ENCODE results near the gene PCGF2.

The PCGF2 gene

DNA sequence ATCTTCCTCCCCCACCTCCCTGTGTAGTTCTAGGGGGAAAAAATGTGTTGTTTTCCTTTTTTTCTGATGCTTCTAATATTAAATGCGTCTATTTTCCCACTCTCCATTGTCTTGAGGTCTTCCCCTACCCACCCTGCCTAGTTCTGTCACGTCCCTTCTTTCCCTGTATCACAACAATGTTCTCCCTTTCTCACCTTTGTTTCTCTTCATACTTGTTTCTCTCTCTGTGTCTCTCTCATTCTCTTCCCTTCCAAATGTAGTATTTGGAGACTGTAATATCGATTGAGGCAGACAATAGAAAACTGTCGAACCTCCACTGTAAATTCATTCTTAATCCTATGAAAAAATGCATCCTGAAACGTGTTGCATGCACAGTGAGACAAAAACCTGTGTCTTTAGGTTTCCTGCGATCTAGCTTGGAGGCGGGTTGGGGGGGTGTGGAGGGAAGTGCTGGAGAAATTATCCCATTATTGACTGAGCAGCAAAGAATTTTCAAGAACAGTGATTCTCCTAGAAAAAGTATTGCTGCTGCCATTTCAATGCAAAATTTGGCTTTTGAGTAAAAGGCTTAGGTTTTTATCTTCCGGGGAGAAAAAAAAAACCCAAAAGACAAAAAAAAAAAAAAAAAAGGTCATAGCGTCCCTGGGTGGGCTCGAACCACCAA is 3.1 kb upstream of the PCGF2 start:
- no peak for DNase-seq (ENCODE audit: low read depth in 2 of 2)

- DNase-seq (ENCODE audit: low read depth in 2 of 2), result no peak
Observed at GRCh38 chr17:38750312-38751121, 2.4 kb upstream of the PCGF2 start.

DNA sequence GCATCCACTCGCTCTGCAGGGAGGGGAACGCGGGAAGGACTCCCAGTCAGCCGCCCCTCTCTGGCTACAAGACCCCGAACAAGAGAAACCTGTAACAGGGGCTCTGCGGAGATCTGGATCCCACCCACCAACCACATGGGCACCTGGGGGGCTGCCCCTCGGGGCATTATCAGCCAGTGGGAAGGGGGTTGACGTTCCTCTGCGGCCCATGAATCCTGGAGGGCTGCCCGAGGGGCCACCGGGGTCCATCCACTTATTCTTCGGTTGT is 1.8 kb upstream of the PCGF2 start:
- DNase-seq (ENCODE audit: low read depth in 2 of 2), result no peak

- DNase-seq (ENCODE audit: low read depth in 2 of 2), result no peak
Observed at GRCh38 chr17:38749223-38750043, 1.3 kb upstream of the PCGF2 start.

- no peak for DNase-seq (ENCODE audit: low read depth in 2 of 2)
Observed at GRCh38 chr17:38748892-38749222, 721 bp upstream of the PCGF2 start.

DNA sequence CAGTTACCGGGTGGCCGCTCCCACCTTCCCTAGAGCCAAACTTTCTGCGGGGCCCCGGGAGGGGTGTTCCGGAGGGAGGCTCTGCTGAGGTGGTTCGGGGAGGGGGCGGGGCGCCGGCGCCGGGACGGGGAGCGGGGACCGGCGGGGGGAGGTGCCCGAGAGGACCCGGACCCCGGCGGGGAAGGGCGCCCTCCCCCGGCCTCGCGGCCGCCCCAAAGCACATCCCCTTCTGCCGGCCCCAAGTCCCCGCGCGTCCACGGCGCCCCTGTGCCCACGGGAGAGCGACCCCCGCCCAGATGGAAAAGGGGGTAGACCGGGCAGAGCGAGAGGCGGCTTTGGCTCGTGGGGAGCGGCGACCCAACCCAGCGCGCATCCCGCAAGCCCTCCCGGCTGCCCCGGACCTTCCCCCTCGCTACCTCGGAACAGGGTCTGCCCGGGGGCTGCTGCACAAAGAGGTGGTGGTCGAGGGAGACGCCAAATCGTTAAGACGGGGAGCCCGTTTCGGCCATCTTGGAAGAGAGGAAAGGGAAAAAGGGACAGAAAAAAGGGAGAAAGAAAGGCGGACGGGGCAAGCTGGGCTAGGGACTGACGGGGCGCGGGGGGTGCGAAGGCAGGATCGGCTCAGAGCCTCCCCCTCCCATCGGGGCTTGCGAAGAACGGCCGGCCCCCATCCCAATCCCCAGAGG is 530 bp downstream of the PCGF2 start:
- DNase-seq (ENCODE audit: low read depth in 2 of 2), result no peak

- no peak for DNase-seq (ENCODE audit: low read depth in 2 of 2)
Observed at GRCh38 chr17:38746849-38747462, 1.2 kb downstream of the PCGF2 start.

DNA sequence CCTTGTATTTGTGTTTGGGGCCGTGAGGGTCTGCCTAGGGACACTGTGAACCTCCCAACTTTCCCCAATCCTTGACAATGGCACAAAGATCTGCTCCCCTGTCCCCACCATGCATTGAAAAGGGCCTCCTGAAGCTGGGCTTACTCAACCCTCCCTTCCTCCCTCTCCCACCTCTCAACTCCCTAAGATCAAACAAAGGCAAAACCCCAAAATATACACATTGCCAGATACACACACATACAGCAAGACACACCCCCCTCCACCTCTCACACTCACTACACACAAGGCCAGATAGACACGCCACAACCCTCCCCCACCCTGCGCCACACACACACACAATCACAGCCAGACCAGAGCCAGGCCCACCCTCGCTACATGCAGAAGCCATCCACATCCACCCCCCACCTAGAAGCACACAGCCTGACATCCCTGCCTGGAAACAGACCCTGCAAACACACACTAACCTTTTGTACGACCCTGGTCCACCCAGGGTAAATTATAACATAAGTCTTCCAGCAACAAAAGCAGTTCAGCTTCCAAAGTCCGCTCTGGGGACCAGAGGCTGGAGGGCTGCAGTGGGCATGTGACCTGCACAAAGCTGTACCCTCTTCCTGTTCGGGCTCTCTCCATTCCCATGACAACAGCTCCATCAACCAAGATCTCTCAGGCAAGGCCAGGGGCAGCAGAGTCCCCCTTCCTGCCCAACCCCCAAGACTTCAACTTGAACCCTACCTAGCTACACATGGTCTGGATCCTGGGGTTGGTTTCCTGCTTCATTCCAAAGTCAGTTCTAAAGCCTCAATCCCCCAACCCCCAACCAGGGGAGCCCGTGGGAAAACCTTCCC is 1.9 kb downstream of the PCGF2 start:
- no peak for DNase-seq (ENCODE audit: low read depth in 2 of 2)

GRCh38 chr17:38745545-38745944 is 2.6 kb downstream of the PCGF2 start:
- no peak for DNase-seq (ENCODE audit: low read depth in 2 of 2)

- DNase-seq (ENCODE audit: low read depth in 2 of 2), result no peak
Observed at GRCh38 chr17:38743556-38744171, 4.5 kb downstream of the PCGF2 start.

- no peak for DNase-seq (ENCODE audit: low read depth in 2 of 2)
Observed at GRCh38 chr17:38742411-38743308, 5.5 kb downstream of the PCGF2 start.

DNA sequence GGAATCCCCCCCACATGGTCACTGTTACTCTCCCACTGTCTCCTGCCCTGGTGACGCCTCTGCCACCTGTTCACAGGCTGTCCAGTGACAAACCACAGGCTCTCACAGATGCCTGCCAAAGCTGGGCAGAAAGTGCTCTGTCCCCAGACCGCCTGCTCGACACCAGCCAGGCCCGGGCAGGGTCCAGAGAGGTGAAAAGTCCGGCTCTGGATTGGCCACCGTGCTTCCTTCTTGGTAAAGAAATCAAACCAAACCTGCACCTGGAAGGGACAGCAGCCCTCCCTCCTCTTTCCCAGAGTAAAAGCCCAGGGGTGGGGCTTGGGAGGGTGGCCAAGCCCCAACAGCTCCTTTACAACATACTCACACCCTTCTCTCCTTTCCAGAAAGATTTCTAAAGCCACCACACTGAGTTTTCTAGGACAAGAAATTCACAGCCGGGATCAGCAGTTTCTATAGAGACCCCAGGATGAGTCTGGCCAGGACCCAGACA is 6.2 kb downstream of the PCGF2 start:
- no peak for DNase-seq (ENCODE audit: low read depth in 2 of 2)

DNA sequence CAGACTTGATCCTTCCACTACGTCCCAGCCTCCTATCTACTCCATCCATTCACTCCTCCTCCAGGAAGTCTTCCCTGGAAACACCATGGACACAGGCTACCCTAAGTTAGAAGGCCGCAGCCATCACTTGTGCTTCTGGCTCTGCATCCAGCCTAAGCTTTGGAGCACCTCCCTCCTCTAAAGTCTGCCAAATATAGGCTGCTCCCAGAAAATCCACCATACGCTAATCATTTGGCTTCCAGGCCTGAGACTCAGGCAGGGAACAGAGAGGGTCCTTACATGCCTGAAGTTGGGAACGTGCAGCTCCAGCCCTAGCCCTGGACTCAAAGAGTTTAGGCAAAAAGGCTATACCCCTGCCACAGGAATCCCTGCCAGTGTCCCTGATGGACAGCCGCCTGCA is 6.7 kb downstream of the PCGF2 start:
- DNase-seq (ENCODE audit: low read depth in 2 of 2), result no peak

GRCh38 chr17:38740806-38741205 is 7.3 kb downstream of the PCGF2 start:
- no peak for DNase-seq (ENCODE audit: low read depth in 2 of 2)

DNA sequence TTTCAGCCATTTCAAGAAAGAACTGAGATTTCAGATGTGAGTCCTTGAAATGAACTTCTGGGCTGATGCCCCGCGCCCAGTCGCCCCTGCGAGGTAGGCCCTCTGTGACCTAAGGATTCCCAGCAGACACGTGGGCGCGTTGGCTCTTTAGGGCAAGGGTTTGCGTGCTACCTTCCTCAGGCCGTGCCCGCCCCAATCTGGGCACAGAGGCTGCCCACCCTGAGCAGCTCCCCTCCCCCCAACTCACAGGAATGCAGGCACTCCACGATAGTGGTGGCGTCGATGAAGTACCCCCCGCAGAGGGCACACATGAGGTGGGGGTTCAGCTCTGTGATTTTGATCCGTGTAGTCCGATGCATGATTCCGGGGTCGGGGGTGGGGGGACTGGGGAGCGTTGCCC is 8.1 kb downstream of the PCGF2 start:
- no peak for DNase-seq (ENCODE audit: low read depth in 2 of 2)

GRCh38 chr17:38739305-38739704 is 8.8 kb downstream of the PCGF2 start:
- no peak for DNase-seq (ENCODE audit: low read depth in 2 of 2)

DNA sequence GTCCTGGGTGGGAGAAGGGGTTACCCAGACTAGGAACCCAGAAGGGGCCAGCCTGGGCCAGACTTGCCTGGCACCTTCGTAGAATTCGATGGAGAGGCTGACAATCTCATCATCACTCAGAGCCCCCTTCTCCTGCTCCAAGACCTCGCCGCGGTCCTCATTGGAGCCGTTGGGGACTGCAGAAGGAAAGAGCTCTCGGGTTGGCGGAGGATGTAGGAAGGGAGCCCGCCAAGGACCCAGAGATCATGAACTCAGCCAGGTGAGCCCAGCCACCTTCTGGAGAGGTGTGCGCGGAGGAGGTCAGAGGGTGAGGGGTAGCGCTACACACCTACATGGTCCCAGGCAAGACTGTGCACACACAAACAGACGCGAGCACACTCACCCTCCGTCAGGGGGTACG is 9.4 kb downstream of the PCGF2 start:
- no peak for DNase-seq (ENCODE audit: low read depth in 2 of 2)

- no peak for DNase-seq (ENCODE audit: low read depth in 2 of 2)
Observed at GRCh38 chr17:38738007-38738662, 10.0 kb downstream of the PCGF2 start.

Data from stimulated activated CD8-positive, alpha-beta memory T cell treated with anti-CD3 and anti-CD28 coated beads, Interleukin-7, amount 100 ng/mL, for 1 hour (primary cell).